GM15510 (cell line): ENCODE results near the gene SLC15A2.

Source experiments
- POLR2A ChIP-seq: IDR thresholded peaks from 3 replicates; pipeline ENCODE4 v1.6.1; 2011; ENCODE audit warnings: borderline replicate concordance; ENCODE audit not compliant: insufficient read length; ENCODE audit errors: extremely low read depth

The SLC15A2 gene

DNA sequence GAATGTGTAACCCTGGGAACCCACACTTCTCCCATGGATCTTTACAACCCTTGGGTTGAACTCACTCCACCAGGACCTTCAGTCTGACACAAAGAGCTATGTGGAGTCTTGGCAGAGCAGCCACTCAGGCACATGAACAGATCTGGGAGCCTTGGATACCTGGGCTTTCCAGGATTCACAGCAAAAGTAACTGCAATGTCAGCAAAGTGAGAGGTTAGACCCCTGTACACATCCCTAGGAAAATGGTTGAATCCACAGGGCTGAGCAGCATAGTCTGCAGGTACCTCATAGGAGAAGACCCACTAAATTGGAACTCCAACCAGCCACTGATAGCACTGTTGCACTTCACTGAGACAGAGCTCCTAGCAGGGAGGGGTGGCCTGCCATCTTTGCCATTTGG lies 68.2 kb downstream of the SLC15A2 start:
- TF ChIP-seq POLR2A, result no peak

DNA sequence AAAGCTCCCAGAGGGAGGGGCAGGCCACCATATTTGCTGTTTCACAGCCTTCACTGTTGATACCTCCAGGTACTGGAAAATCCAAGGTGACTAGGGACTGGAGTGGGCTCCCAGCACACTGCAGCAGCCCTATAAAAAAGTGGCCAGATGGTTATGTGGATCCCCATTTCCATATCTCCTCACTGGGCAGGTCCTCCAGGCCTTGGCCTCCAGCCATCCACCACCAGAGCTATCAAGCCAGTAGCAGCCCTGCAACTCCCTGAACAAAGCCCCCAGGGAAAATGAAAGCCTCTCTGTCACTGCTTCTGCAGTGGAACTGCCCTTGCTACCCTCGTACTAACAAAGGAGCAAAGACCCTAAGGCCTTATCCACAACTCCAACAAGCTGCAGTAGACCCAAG lies 69.4 kb downstream of the SLC15A2 start:
- no peak for TF ChIP-seq POLR2A

DNA sequence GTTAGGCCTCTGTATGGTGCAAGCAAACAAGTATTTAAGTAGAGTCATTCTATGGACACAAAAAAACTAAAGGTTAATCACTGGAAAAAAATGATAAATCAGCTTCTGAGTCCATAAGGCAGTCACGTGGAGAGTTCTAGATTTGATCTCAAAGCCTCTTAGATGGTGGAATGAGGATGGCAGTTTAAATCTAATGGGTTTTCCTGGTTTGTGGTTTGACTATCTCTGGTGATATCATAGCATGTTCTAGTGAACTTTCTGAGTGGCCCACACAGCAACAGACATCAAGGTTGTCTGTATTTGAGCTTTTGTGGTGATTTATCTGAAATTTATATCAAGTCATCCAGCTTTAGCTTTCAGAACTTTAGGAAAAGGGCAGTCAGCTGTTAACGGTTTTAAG lies 75.4 kb downstream of the SLC15A2 start:
- TF ChIP-seq POLR2A, result no peak

DNA sequence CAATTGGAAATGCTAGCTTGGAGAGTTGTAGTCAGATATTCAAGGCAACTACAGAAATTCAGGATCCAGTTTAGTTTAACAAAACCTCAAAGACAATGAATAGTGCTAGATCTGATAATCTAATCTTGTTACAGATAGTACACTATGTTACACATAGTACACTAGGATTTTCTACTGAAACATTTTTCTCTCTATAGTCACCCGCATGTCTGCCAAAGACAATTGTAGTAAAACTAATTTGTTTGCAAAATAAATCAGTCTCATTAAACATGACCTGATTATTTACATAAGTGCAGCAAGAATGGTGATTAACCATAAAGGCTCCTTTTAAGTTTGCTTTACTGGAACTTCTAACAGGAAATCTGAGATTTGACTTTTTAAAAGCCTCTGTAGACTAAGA lies 75.8 kb downstream of the SLC15A2 start:
- no peak for TF ChIP-seq POLR2A

DNA sequence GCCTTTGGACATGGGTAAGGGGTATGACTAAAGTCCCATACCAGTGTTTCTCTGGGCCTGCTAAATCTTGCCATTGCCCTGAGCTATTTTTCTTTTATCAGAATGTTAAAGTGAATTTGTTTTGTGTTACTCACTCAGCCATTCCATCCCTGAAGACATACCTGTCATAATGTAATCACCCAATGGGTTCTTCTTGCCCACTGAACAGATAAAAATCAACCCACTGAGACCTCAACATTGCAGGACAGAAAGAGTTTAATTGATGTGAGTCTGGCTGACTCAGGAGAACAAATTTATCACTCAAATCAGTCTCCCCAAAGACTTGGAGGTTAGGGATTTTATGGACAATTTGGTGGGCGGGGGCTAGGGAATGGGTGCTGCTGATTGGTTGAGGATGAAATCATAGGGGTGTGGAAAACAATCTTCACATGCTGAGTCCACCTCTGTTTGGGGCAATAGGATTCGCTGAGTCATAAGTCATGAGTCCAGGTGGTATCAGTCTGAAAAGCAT lies 80.5 kb downstream of the SLC15A2 start:
- TF ChIP-seq POLR2A, result no peak

DNA sequence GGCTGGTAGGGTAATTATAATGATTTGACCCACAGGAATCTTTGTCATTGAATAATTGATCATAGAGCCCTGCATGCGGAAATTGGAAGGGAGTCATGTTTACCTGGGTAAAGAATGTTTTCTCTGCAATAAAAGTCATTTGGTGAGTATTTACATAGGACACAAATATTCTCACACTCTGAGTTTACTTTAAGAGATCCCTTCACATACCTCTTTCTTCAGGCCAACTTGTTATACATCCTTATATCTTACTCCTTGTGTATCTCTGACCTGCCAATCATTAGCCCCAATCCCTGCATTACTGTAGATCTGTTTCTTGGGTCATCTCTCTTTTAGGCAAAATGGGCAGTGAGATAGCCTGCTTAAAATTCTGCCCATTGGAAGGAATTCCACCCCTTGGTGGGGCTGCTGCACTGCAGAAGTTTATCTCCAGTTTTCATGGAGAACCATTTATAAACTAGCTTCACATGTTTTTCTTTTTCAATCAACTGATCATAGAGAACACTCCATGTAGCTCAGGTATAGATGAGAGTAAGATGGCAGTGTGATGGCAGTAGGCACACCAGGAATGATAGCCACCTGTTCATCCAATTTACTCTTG lies 81.6 kb downstream of the SLC15A2 start:
- no peak for TF ChIP-seq POLR2A

DNA sequence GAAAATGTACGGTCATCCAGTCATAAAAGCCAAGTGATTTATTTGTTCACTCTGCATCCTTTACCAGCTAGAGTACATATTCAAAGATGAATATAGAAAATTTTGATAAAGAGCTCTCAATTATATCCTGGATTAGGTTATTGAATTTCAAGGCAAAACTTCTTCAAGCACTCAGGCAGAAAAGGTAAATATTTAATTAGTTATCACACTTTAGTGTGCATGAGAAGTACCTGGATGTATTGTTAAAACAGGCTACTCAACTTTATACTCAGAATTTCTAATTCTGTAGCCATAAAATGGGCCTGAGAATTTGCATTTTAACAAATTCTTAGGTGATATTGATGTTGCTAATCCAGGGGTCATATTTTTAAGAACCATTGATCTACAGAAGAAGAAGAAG lies 82.5 kb downstream of the SLC15A2 start:
- TF ChIP-seq POLR2A, result no peak

DNA sequence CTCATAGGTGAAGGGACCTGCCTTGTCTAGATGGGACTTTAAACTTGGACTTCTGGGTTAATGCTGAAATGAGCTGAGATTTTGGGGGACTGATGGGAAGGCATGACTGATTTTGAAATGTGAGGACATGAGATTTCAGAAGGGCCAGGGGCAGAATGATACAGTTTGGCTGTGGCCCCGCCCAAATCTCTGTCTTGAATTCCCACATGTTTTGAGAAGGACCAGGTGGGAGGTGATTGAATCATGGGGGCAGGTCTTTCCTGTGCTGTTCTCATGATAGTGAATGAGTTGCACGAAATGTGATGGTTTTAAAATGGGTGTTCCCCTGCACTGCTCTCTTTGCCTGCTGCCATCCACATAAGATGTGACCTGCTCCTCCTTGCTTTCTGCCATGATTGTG lies 85.0 kb downstream of the SLC15A2 start:
- TF ChIP-seq POLR2A, result no peak

DNA sequence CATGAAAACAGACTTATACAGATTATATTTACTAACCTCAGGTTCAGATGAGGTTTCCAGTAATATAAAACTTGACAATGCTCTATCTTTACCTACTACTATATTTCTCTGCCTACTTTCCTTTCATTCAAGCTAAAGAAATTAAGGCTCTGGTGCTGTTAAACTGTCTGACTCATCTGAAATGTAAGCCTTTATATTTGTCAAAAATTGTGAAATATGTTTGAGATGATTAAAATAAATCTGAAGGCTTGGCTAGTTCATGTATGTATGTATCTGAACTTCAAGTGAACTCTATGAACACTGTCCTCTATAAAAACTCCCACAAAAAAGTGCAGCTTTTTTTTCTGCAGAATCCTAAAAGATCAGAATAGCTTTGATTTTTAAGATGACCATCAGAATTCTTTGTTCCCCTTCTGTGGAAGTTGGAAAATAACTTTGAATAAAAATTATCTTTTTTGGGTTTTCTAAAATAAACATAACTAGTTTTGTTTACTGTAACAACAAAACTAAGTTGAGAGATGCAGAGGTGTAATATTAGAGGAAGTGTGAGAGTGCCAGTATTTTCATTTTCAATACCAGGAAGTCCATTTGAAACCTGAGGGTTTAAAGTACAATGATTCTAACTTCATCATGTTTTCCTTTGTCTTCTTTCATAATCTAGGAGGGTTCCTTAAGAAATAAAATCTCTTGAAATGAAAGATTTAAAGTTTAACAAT lies 85.7 kb downstream of the SLC15A2 start:
- TF ChIP-seq POLR2A, result no peak

DNA sequence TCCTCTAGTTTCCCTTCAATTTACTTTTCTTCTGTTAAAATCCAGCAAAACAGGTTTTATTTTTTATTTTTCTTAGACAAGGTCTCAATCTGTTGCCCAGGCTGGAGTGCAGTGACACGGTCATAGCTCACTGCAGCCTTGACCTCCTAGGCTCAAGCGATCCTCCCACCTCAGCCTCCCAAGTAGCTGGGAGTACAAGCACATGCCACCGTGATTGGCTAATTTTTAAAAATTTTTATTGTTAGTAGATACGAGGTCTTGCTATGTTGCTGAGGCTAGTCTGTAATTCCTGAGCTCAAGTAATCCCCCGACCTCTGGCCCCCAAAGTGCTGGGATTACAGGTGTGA lies 86.2 kb downstream of the SLC15A2 start:
- TF ChIP-seq POLR2A, result no peak

DNA sequence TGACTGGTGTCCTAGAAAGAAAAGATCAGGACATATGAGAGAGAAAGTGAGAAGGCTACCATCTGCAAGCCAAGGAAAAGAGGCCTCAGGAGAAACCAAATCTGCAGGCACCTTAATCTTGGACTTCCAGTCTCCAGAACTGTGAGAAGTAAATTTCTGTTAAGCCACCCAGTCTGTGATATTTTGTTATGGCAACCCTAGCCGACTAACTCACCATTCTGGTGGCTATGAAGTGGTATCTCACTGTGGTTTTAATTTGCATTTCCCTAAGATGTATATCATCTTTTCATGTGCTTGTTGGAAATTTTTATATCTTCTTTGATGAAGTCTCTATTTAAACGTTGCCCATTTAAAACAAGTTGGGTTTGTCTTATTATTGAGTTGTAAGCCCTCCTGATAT lies 87.3 kb downstream of the SLC15A2 start:
- TF ChIP-seq POLR2A, result no peak

DNA sequence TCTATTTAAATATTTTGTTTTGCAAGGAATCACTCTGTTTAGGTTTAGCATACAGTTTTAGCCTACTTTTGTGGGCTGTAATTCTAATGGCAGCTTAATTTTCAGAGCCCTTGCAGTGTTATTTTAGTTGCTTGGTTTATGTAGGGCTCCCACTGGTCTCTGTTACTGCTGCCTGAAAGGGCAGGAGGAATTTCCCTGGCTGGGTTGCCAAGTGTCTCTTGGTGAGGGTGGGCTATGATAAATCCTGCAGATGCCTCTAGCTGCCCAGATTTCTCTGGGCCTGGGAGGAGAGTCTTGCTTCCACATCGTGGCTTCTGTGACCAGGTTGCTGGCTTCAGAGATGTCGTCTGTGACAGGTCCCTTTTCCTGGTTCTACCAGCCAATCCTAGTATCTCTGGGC lies 91.6 kb downstream of the SLC15A2 start:
- TF ChIP-seq POLR2A, result no peak

DNA sequence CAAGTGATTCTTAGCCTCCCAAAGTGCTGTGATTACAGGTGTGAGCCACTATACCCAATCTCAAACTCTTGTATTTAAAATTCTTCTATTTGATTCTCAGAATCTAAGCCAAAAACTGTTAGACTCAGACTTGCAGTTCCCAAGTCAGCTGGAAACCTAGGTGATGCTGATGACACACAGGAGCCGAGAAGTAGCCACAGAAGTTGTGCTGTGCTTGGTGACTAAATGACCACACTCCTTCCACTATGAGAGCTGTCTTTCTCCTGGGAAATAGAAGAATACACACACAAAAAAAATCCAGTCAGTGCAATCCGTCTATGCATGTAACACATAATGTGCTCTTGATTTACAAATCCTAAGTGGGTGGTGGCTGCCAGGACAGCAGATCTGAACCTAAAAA lies 93.9 kb downstream of the SLC15A2 start:
- no peak for TF ChIP-seq POLR2A

DNA sequence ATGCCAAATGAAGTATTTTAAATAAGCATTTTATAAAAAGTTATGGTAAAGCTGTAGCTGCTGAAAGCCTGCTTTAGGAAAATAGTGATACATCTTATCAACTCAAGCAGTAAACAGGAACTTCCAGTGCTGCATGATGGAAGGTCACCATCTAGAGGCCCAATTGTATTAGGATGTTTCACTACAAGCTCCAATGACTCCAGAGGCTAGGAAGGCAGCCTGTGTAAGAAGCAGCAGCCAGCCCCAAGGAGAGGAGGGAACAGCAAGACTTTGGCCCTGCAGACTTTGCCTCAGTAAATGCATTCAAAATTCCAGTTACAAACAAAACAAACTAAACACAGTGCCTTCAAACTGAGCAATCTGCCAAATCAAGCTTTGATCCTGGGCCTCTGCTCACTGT lies 95.7 kb downstream of the SLC15A2 start:
- no peak for TF ChIP-seq POLR2A

DNA sequence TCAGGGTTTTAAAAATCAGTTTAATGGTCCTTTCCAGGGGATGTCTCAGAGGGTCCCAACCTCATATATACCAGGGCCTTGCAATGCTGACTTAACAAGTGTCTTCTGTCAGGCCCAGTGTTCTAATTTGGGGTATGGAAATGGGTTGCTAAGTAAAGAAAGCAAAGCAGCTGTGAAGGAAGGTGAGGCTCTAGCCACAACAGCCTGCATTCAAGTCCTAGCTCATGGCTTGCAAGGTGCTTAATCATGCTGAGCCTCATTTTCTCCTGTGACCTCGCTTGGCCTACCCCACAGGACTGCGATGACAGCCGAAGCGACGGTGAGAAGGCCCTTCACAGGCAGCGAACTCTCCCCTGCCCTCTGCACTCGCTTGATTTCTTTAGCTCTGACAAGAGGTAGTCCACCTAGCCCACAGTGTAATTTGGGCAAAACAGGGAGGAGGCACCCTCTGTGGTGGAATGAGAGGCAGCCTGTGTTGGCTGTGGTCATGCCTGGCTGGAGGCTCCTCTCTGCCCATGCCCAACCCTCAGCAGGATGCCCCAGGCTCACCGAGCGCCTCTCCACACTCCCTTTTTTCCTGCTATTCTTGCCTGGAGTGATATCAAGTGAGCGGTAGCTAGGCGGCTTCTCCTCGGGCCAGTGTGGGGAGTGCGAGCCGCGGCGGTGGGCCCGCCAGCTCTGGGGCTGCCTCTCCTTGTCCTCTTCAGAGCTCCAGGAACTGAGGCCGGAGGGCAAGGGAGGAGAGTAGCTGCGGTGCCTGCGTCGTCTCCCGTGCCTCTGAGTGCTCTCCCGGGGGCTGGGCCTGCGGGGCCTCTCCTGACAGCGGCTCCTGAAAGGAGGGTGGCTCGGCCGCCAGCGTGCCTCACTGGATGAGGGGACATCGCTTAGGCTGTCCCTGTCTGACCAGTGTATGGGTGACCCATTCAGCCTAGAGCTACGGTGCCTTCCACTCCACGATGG lies 98.7 kb downstream of the SLC15A2 start:
- TF ChIP-seq POLR2A, result no peak
